NCI-H2171 treated with DMSO at 0.1 percent for 48 hours (cell line): ENCODE results near the gene C17orf75.
"Not testable (repeated sequence)": the region's sequence is repeated elsewhere in the genome, so short reads cannot be mapped to it uniquely, and the experiment has no call there.

Source experiments
- DNase-seq: peaks from one replicate; lab custom pipeline; 2025; lab: John Stamatoyannopoulos, UW

Gene C17orf75, protein sequence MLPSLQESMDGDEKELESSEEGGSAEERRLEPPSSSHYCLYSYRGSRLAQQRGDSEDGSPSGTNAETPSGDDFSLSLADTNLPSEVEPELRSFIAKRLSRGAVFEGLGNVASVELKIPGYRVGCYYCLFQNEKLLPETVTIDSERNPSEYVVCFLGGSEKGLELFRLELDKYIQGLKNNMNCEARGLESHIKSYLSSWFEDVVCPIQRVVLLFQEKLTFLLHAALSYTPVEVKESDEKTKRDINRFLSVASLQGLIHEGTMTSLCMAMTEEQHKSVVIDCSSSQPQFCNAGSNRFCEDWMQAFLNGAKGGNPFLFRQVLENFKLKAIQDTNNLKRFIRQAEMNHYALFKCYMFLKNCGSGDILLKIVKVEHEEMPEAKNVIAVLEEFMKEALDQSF

DNA sequence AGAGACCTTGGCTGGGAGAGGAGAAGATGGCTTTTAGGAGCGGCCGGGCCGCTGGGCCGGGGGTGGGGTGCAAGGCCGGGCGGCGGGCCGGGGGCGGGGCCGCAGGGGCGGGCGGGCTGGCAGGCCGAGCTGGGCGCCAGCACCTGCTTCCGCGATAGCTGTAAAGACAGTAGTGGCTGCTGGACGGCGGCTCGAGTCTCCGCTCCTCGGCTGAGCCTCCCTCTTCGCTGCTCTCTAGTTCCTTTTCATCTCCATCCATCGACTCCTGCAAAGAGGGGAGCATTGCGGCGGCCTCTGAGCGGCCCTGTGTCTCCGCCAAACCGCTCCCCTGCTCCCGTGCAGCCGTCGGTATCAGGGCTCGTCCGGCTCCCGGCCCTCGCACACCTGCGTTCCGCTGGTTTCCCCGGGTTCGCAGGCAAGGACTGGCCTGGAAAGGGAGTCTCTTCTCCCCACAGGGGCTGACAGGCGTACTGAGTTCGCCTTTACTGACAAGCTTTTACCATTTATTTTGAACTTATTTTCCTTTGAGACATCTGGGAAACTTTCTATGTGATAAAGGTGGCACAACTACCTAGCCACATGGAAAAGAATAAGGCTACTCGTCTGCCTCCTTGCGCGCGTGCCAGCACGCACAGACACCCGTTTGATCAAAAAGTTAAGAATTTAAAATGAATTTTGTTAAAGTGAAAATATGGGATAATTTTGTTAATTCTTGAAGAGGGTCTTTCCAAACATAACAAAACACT is at the start of gene C17orf75:
Gene C17orf75 (minus strand): TSS at position 317 of the 746 bp plus-strand sequence. CDS start 34 bp downstream, at position 283.
- DNase-seq, result peak; percentile 80

DNA sequence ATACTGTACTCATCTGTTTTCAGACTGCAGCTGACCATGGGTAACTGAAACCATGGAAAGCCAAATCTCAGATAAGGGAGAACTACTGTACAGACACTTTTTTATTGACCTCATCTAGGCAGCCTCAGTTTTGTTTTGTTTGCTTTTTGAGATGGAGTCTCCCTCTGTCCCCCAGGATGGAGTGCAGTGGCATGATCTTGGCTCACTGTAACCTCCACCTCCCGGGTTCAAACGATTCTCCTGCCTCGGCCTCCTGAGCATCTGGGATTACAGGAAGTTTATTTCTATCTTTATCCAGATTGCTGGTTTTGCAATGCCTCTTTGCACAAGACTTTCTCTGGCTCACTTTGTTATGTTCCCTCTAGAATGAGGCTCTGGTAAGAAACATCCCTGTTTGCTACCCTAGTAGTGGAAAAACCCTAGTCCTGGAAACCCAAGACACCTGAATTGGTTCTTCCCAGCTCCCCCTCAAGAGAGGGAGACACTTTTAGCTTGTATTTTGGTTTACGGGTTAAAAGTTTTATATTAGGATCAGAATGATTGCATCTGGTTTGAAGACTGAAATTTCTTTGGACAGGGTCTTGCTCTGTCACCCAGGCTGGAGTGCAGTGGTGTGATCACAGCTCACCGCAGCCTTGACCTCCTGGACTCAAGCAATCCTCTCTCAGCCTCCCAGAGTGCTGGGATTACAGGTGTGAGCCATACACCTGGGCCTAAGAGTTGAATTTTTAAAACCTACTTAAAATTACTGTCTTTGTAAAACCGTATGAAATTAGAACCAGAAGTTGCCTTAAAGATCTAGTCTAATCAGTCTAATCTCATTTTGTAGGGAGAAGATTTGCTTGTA is 46.9 kb upstream of the C17orf75 start:
- no peak for DNase-seq

DNA sequence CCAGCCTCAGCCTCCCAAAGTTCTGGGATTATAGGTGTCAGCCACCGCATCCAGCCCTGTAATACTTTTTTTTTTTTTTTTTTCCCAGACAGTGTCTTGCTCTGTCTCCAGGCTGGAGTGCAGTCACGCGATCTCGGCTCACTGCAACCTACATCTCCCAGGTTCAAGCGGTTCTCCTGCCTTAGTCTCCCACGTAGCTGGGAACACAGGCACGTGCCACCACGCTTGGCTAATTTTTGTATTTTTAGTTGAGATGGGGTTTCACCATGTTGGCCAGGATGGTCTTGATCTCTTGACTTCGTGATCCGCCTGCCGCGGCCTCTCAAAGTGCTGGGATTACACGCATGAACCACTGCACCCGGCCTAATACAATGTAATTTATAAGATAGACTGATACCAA is 46.2 kb upstream of the C17orf75 start:
- DNase-seq, result not testable (repeated sequence)

DNA sequence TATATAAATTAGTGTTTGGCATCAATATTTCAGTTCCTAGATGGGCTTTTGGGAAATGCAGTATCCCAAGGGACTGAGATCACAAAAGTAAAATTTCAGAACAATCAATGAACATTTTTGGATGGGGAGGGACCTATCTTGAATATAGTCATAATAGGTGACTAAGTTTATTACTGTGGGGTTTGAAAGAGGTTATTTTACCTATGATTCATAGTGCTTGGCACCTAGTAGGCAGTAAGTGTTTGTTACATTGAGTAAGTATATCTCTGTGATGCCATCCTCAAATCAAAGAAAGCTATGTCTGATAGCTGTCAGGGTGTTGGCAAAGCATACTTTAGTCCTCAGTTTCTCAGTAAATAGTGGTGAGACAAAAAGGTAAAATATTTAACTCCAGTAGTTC is 44.9 kb upstream of the C17orf75 start:
- no peak for DNase-seq

DNA sequence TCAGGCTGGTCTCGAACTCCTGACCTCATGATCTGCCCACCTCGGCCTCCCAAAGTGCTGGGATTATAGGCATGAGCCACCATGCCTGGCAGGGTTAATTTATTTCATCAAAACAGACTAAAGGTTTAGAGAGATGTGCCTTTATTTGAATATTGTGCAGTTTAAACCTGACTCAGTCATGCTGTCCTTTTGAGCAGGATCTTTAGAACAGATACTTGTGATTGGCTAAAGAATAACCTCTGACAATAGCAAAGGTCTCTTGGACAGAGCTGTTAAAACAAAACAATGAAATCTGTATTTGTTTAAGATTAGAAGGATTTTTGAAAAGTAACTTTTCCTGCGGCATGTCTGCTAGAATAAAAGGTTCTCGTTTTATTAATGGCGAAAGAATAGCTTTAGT is 44.0 kb upstream of the C17orf75 start:
- DNase-seq, result no peak

DNA sequence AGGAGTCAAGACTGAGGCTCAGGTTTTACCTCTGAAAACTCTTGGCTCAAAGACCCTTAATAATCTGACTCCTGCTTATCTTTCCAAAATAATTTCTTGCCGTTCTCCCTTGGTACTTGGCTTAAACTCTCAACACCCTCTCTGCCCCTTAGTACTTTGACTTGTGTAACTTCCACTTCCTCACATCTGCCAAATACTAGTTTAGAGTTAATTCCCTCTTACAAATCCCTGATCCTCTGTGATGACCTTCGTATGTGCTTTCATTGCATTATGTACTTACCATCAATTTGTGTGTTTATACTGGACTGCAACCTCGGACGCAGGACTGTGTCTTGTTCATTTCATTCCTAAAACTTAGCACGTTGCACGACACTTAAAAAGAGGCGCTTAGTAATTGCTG is 43.1 kb upstream of the C17orf75 start:
- no peak for DNase-seq

DNA sequence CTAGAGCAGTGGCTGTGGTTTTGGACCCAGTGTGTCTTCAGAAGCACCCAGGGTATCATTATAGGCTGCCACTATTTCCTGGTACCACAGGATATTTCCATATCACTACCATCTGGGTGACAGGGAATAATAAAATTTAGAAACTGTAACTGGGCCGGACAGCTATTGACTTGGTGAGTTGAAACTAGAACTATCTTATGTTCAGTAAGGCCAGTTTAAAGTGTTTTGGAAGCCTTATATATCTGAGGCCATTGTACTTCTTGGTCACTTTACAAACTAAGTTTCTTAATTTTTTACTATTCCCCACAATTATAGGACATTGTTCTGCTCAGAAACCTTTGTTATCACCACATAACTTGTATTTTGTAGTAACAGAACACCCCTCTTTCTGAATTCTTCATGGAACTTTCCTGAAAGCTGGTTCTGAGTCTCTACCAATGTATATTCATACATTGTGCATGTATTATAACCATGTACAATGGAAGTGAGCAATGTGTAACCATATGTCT is 42.0 kb upstream of the C17orf75 start:
- no peak for DNase-seq

DNA sequence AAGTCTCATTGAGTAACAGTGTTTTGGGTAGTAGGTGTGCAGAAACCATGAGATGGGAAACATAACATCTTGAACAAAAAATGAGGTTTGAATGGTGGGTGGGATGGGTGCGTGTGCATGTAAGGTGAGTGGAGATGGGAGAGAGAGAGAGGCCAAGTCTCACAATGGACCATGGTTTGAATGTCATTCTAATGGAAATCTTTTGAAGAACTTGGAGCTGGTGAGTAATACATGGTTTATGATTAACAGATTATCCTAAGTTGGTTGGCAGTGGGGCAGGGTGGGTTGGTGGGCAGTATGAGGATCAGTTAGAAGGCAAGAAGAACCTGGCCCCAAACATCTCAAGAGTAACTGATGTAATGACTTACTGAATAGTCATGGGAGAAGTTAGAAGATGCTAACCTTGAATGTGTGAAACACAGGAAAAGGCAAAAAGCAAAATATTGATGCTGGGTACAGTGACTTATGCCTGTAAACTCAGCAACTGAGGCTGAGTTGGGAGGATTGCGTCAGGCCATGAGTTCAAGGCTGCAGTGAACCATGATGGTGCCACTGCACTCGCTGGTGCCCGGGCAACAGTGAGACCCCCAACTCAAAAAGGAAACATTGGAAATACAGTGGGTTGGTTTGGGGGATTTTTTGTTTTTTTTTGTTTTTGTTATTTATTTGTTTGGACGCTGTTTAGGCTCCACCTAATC is 40.7 kb upstream of the C17orf75 start:
- no peak for DNase-seq

DNA sequence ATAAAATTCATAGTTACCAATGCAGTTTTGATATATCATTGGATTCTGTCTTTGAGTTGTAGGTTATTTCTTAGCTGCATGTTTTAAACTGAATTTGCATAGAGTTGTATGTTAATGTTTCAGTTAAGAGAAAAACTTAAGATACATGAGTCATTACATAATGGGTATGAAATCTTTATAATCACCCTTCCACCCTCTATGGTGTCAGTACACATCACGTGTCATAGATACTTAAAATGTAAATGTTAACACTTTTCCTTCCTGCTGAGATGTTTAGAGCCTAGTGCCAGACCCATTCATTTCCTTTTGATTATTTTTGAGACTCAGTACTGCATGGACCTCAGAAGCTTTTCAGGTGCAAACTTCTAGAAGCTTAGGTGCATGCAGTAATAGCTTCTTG is 28.5 kb upstream of the C17orf75 start:
- DNase-seq, result no peak

DNA sequence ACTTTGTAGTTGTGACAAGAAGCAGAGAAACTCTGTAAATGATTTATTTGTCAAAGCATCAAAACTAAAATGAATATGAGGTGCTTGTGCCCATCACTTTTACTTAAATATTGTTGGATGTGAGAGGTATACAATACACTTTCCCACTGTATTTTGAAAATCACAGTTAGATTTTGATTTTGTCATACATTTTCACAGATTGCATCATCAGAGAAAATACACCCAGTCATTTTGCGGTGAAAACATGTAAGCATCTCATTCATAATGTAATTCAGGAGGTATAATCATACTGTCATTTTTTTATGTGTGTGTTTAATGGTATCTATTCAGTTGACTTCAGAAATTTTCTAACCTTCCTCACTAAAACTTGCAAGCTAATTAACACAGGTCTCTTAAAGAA is 19.3 kb upstream of the C17orf75 start:
- no peak for DNase-seq

DNA sequence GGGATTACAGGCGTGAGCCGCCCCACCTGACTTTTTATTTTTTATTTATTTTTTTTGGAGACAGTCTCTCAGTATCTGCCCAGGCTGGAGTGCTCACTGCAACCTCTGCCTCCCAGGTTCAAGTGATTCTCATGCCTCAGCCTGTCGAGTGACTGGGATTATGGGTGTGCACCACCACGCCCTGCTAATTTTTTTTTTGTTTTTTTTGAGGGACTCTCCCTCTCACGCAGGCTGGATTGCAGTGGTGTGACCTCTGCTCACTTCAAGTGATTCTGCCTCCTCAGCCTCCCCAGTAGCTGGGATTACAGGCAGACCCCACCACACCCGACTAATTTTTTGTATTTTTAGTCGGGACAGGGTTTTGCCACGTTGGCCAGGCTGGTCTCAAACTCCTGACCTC is 15.6 kb upstream of the C17orf75 start:
- DNase-seq, result no peak

DNA sequence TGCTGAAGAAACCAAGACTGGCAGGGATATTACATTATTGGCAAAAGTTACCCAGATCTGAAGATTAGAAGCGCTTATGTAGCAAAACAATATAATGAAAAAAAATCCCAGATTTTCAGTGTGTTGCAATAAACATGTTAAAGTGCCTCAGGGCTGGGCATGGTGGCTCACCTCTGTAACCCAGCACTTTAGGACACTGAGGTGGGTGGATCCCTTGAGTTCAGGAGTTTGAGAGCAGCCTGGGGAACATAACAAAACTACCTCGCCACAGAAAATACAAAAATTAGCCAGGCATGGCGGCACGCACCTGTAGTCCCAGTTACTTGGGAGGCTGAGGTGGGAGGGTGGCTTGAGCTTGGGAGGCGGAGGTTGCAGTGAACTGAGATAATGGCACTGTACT is 14.8 kb upstream of the C17orf75 start:
- DNase-seq, result no peak

DNA sequence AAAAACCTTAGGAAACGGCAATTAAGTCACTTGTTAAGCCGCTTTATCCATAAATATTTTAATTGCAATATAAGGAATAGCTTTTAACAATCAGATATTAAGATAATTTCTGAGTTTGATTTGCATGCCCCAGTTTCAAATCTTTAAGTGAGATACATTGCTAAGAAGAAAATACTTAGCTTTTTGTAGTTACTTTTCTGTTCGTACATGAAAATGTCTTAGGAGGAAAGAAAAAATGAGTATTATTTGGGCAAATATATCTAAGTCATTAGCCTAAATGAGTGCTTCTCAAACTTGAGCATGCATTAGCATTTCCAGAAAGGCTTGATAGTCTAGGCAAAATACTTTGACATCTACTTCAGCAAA is 14.4 kb upstream of the C17orf75 start:
- no peak for DNase-seq

DNA sequence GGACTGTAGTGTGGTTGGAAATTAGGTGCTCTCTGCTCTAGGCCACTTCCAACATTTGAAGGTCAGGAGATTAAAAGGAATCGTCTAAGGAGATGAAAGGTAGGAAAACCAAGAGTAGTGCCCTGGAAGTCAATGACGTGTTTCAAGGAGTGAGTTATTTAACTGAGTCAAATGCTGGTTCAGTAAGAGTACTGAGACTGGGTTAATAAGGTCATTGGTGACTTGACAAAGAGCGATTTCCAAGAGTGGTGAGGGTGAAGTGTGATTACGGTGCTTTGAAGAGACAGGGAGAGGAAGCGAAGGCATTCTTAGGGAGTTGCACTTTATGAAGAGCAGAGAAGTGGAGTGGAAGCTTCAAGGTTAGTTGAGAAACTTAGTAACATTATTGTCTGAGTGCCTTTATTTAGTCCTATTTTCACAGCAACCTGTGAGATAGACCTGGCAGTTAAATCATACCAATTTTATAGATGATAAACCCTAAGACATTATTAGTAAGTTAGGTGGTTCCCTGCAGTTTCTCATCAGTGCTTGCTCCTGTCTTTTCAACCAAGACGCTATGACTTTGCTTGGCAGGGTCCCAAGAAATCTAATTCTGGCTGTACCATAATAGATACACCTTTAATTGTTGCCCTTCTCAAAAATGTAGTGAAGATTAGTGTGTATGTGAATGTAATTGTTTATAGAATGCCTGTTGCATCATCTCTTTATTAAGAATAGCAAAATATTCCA is 13.8 kb upstream of the C17orf75 start:
- DNase-seq, result no peak

DNA sequence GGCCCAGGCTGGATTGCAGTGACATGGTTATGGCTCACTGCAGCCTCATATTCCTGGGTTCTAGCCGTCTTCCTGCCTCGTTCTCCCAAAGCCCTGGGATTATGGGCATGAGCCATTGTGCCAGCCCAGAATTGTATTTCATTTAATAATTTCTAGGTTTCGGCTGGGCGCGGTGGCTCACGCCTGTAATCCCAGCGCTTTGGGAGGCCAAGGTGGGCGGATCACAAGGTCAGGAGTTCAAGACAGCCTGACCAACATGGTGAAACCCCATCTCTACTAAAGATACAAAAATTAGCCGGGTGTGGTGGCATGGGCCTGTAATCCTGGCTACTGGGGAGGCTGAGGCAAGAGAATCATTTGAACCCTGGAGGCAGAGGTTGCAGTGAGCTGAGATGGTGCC is 10.8 kb upstream of the C17orf75 start:
- not testable (repeated sequence) for DNase-seq

DNA sequence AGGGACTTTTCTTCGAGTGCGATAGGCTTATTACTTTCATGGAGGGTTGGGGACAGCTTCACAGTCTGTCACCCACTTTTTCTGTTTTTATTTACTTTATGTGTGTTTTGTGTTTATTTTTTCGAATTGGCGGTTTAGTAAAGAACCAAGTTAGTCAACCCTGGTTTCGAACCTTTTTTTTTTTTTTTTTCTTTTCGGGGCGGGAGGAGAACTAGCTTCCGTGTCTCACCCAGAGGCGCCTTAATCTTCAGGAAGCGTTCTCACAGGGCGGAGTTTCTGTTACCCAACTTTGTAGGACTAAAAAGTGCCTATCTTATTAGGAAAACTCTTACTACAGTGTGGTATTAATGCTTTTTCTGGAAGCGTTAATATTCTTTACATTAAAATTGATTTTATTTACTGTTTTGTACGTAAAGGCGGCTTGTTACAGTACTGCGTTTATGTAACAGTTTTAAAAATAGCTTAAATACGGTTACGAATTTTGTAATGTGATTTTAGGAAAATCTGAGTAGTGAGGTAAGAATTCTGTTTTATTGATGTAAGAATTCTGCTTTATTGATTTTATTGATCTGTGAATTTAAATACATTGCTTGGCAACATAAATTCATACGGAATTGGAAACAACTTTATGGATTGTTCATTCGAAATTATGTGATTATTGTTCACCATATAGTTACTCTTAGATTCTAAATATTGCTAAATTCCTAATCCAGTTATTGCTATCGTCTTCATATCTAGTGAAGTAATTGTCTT is 8.9 kb upstream of the C17orf75 start:
- DNase-seq, result peak; percentile 70

DNA sequence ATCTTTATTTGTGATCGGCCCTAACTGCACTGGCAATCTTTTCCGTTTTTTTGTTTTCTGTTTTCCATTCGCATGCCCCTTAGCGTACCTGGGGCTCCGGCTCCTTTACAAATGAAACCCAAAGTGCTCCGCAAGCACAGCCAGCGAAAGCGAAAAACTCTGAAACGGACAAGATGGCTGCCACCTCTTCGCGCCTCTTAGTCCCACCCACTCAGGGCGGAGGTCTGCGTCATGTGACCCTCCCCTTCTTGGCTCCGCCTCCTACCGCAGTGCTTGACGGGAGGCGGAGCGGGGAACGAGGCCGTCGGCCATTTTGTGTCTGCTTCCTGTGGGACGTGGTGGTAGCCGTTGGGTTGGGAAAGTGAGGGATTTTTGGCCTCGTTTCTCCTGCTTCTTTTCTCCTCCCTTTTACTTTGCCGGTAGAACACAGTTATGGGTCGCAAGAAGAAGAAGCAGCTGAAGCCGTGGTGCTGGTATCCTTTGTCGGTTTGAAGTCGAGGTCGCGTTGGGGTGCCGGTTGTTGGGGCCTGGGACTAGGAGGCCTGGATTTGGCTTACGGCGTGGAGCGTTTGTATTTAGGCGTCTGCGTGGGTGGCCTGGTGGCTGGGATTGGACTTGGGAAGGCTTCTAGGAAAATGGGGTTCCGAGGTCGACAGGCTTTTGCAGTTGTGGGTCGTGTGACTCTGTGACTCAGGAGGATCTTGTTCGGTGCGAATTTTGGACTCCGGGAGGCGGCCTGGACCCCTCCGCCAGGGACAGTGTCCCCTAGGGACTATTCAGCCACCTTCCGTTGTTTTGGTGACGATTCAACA is 8.1 kb upstream of the C17orf75 start, which contains the start of gene ZNF207:
Gene ZNF207 (plus strand): TSS at position 304 of the 812 bp plus-strand sequence. CDS start 129 bp downstream, at position 433.
- peak; percentile 98 for DNase-seq

DNA sequence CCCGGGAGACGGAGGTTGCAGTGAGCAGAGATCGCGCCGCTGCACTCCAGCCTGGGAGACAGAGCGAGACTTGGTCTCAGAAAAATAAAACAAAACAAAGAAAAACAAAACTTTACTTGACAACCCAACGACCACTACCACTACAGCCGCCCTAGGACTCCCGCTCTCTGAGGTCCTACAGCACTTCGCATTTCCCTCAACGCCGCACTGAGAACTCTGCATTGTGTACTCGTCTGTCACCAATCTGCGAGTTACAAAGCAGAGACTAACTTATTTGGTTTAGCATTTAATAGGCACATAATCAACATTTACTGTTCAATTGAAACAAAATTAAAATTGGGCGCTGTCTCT is 7.5 kb upstream of the C17orf75 start:
- no peak for DNase-seq

DNA sequence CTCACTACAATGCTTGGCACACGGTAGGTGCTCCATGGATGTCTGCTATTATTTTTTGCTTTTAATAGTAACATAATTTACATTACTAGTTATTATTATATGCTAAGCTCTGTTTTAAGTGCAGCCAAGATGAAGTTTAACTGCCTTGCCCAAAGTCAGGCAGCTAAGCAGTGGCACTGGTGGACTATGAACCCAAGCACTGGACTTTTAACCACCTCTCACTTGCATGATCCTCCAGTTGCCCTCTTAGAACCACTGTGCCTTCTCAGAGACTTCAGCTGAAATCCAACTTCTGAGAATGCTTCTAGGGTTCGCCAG is 6.5 kb upstream of the C17orf75 start:
- DNase-seq, result no peak
